Measurements from ENCODE around the gene OR2G3.

DNA sequence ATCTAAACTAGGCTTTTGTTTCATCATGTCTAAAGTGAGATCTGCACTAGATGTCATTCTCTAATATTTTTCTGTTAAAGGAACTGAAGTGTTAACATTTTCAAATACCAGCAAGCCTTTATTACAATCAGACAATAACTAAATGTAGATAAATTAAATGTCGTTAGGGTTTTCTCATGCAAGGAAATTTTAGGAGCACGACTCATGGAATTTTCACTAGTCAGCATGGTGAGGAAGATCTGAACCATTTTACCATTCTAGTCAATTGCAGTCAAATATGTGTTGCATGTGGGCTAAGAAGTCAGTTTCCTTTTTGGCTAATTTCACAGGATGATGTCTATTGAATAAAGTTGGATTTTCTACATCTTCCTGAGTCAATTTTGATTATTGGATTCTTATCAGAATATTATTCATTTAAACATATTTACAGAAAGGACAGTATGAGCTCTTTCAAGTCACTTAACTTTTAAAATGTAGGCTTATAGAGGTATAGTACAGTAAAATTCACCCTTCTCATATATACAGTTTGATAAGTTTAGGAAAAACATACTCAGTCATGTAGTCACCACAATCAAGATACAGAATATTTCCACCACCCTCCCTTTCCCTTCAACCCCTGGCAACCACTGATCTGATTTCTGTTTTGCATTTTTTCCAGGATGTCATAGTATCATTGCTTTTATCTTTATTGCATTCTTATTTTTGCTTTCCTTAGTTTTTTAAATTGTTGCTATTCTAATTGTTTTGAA, 47.3 kb upstream of the OR2G3 start:
- TF ChIP-seq, protein P1, sequence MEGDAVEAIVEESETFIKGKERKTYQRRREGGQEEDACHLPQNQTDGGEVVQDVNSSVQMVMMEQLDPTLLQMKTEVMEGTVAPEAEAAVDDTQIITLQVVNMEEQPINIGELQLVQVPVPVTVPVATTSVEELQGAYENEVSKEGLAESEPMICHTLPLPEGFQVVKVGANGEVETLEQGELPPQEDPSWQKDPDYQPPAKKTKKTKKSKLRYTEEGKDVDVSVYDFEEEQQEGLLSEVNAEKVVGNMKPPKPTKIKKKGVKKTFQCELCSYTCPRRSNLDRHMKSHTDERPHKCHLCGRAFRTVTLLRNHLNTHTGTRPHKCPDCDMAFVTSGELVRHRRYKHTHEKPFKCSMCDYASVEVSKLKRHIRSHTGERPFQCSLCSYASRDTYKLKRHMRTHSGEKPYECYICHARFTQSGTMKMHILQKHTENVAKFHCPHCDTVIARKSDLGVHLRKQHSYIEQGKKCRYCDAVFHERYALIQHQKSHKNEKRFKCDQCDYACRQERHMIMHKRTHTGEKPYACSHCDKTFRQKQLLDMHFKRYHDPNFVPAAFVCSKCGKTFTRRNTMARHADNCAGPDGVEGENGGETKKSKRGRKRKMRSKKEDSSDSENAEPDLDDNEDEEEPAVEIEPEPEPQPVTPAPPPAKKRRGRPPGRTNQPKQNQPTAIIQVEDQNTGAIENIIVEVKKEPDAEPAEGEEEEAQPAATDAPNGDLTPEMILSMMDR (IDR thresholded peaks at IDR 0.05), result no peak
- TF ChIP-seq POLR2AphosphoS5 (IDR thresholded peaks at IDR 0.05; ENCODE audit: insufficient read depth in 1 of 2, low read depth in 1 of 2), result no peak

Data from vagina (tissue), 2 donors.